SK-N-SH (cell line): Measurements from ENCODE around the gene ZNF750. TPM values are rescaled to one million over a fixed set of nuclear protein-coding genes. Genes with fewer than 3 reads are reported as not detected.

Source experiments
- CTCF ChIA-PET: fragments of 300-600, 350-600 bp; formaldehyde crosslinking; extraction: SDS; loops from one replicate; lab custom pipeline; 2021; lab: Yijun Ruan, JAX
- POLR2A ChIA-PET: fragments of 350-600 bp; sonication (Branson Sonifier 250); formaldehyde crosslinking; extraction: SDS; loops from one replicate; lab custom pipeline; 2020; ENCODE audit warnings: antibody characterized with exemption, inconsistent platforms; lab: Yijun Ruan, JAX
- DNase-seq: peaks from one replicate; pipeline ENCODE4 v3.0.0; 2012
- H2AFZ ChIP-seq: fragments of 200-600 bp; sonication (generic); 2 replicates; pipeline ENCODE4 v1.8.1; 2016; ENCODE audit warnings: antibody characterized with exemption, mild to moderate bottlenecking, low read depth
- H3F3A ChIP-seq: fragments of 200-600 bp; sonication (generic); replicated peaks from 2 replicates; pipeline ENCODE3; 2016; ENCODE audit warnings: antibody characterized with exemption, mild to moderate bottlenecking; ENCODE audit not compliant: insufficient read depth
- H3K27ac ChIP-seq, 2 experiments: fragments of 200-500 bp in 1 of 2; fragments of 200-600 bp in 1 of 2; sonication (Bioruptor generic) in 1 of 2; sonication (generic), shearing (Covaris generic) in 1 of 2; 2 replicates each; pipeline versions ENCODE4 v1.5.1 to v1.6.1; 2014 to 2016; ENCODE audit warnings: low read depth in 2 of 2, inconsistent platforms in 1 of 2, low read length in 1 of 2, mild to moderate bottlenecking in 1 of 2, mixed read lengths in 1 of 2
- H3K27me3 ChIP-seq: fragments of 200-600 bp; sonication (generic), shearing (Covaris generic); 2 replicates; pipeline ENCODE4 v1.6.1; 2016; ENCODE audit warnings: mixed run types; ENCODE audit not compliant: insufficient read depth
- H3K36me3 ChIP-seq, 2 experiments: fragments of 200-500 bp in 1 of 2; fragments of 200-600 bp in 1 of 2; sonication (Bioruptor generic) in 1 of 2; sonication (generic) in 1 of 2; replicated peaks in 1 of 2; 2 replicates each; pipeline versions ENCODE3 to v1.5.1; 2014 to 2016; ENCODE audit warnings: low read length in 1 of 2, mild to moderate bottlenecking in 1 of 2; ENCODE audit not compliant: insufficient read depth in 2 of 2, control insufficient read depth in 1 of 2
- H3K4me1 ChIP-seq, 2 experiments: fragments of 200-500 bp in 1 of 2; fragments of 200-600 bp in 1 of 2; sonication (Bioruptor generic) in 1 of 2; sonication (generic), shearing (Covaris generic) in 1 of 2; 2 replicates each; pipeline versions ENCODE4 v1.5.1 to v1.6.1; 2014 to 2016; ENCODE audit warnings: low read depth in 1 of 2, low read length in 1 of 2, mixed run types in 1 of 2; ENCODE audit not compliant: insufficient read depth in 2 of 2, control insufficient read depth in 1 of 2
- H3K4me2 ChIP-seq: fragments of 200-600 bp; sonication (generic), shearing (Covaris generic); 2 replicates; pipeline ENCODE4 v1.6.1; 2017; ENCODE audit warnings: mixed run types
- H3K4me3 ChIP-seq, 2 experiments: fragments of 200-500 bp in 1 of 2; fragments of 200-600 bp in 1 of 2; sonication (Bioruptor generic) in 1 of 2; sonication (generic), shearing (Covaris generic) in 1 of 2; 2 replicates each; pipeline versions ENCODE4 v1.5.1 to v1.8.1; 2014 to 2016; ENCODE audit warnings: low read depth in 2 of 2, inconsistent platforms in 1 of 2, low read length in 1 of 2, mild to moderate bottlenecking in 1 of 2, mixed read lengths in 1 of 2, moderate library complexity in 1 of 2
- H3K79me2 ChIP-seq: fragments of 200-600 bp; sonication (generic); 2 replicates; pipeline ENCODE4 v1.8.1; 2017; ENCODE audit warnings: mild to moderate bottlenecking; ENCODE audit not compliant: insufficient read depth
- H3K9ac ChIP-seq: fragments of 200-600 bp; sonication (generic); 2 replicates; pipeline ENCODE4 v1.6.1; 2017; ENCODE audit warnings: mixed run types
- H3K9me2 ChIP-seq: fragments of 200-600 bp; sonication (generic); 2 replicates; pipeline ENCODE4 v1.6.1; 2017; ENCODE audit warnings: mixed run types
- H3K9me3 ChIP-seq: fragments of 200-600 bp; sonication (generic); 2 replicates; pipeline ENCODE4 v1.6.1; 2017; ENCODE audit warnings: mixed run types, mild to moderate bottlenecking, moderate library complexity
- H4K20me1 ChIP-seq: fragments of 200-600 bp; sonication (generic); 2 replicates; pipeline ENCODE4 v1.6.1; 2017; ENCODE audit warnings: mild to moderate bottlenecking, mixed run types; ENCODE audit not compliant: insufficient read depth
- ELF1 ChIP-seq: IDR thresholded peaks from 2 replicates; pipeline ENCODE4 v1.4.0; 2012
- EP300 ChIP-seq, 2 experiments: IDR thresholded peaks; 2 replicates each; pipeline versions ENCODE4 v1.4.0 to v1.6.1; 2012; ENCODE audit warnings: borderline replicate concordance in 1 of 2, low read depth in 1 of 2, low read length in 1 of 2
- FOXM1 ChIP-seq: IDR thresholded peaks from 2 replicates; pipeline ENCODE4 v1.4.0; 2012; ENCODE audit warnings: low read depth, mild to moderate bottlenecking
- GATA2 ChIP-seq: sonication (generic); formaldehyde crosslinking; IDR thresholded peaks from 2 replicates; pipeline ENCODE4 v1.5.0; 2020; ENCODE audit warnings: mild to moderate bottlenecking, missing genetic modification reagents
- MEF2A ChIP-seq: IDR thresholded peaks from 2 replicates; pipeline ENCODE4 v1.4.0; 2012; ENCODE audit warnings: low read depth, borderline replicate concordance
- MXI1 ChIP-seq: IDR thresholded peaks from 2 replicates; pipeline ENCODE4 v1.6.1; 2012; ENCODE audit warnings: mild to moderate bottlenecking, low read depth, low read length, improper control_type of control experiment
- POLR2AphosphoS5 ChIP-seq: IDR thresholded peaks from 2 replicates; pipeline ENCODE4 v1.6.1; 2012; ENCODE audit warnings: low read depth, low read length
- RCOR1 ChIP-seq: fragments of 150-350 bp; IDR thresholded peaks from 2 replicates; pipeline ENCODE4 v1.6.1; 2017; ENCODE audit warnings: antibody characterized with exemption, low read length
- RFX5 ChIP-seq: IDR thresholded peaks from 2 replicates; pipeline ENCODE4 v1.6.1; 2012; ENCODE audit warnings: mild to moderate bottlenecking, improper control_type of control experiment, low read length
- SIN3A ChIP-seq: IDR thresholded peaks from 2 replicates; pipeline ENCODE4 v1.6.1; 2012; ENCODE audit warnings: low read depth, mild to moderate bottlenecking, low read length, moderate library complexity, borderline replicate concordance
- TAF1 ChIP-seq: IDR thresholded peaks from 2 replicates; pipeline ENCODE4 v1.6.1; 2012; ENCODE audit warnings: low read depth, mild to moderate bottlenecking, low read length, moderate library complexity, borderline replicate concordance
- TCF12 ChIP-seq: IDR thresholded peaks from 2 replicates; pipeline ENCODE4 v1.4.0; 2012
- WGBS: methylation state at CpG from one replicate; pipeline ENCODE4 v1.1.6; 2017; ENCODE audit warnings: low lambda C conversion rate; 5-methylcytosine and 5-hydroxymethylcytosine counted together
- polyA plus RNA-seq, 3 experiments: library from polyadenylated mRNA; depleted of rRNA; stranded (reverse); fragments of >200 nt; gene quantifications; 2 replicates each; pipeline ENCODE4 v1.2.3, GENCODE V29; 2012
- TF ChIP-seq, protein P1 (sequence below): fragments of 150-350 bp; IDR thresholded peaks from 2 replicates; pipeline ENCODE4 v1.6.1; 2016; ENCODE audit warnings: mild to moderate bottlenecking, low read depth, low read length
- TF ChIP-seq, protein P2 (sequence below): IDR thresholded peaks from 2 replicates; pipeline ENCODE4 v1.4.0; 2012; ENCODE audit warnings: low read depth
- TF ChIP-seq, protein P3 (sequence below): IDR thresholded peaks from 2 replicates; pipeline ENCODE4; 2012
- TF ChIP-seq, protein P4 (sequence below): fragments of 200-600 bp; sonication (generic); IDR thresholded peaks from 2 replicates; pipeline ENCODE4 v1.6.1; 2017; ENCODE audit warnings: antibody characterized with exemption, mild to moderate bottlenecking, moderate library complexity
- TF ChIP-seq, protein P5 (sequence below): IDR thresholded peaks from 2 replicates; pipeline ENCODE4 v1.6.1; 2012; ENCODE audit warnings: mild to moderate bottlenecking, low read depth, low read length, moderate library complexity

ZNF750 gene
- polyA plus RNA-seq, 1 of the 3 experiments (the other 2 are of a cell fraction): not detected

DNA sequence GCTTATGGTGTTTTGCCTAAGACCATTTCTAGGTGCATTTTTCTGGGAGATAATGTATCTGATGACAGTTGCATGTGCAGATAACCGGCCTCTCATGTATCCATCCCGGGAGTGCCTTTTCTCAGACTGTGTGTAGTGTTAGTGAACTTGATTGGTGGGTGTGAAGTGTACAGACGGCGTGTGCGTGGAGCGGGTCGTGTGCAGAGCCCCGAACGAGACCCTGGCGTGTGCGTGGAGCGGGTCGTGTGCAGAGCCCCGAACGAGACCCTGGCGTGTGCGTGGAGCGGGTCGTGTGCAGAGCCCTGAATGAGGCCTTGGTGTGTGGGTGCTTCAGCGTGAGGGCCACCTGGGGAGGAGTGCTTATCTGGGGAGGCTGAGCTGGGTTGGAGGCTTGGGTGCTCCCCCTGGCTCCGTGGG, 28.9 kb upstream of the ZNF750 start:
- H3K4me3 ChIP-seq: no peak overlapping the region
- H3K27ac ChIP-seq: no peak overlapping the region
- ChIA-PET CTCF (interaction anchor here (0.8 to 1.1 kb wide), 2 partner anchors 8 to 49 kb away, joined by 3 to 5 read pairs; no protein-coding TSS in a partner anchor), POLR2A (no interaction called here)
- H3F3A ChIP-seq: peaks cover 6% of the 10 kb centered on the region
- no peaks in the 10 kb centered on the region for H3K27me3 ChIP-seq
- H4K20me1 ChIP-seq: peaks cover 13% of the 10 kb centered on the region
- H3K4me2 ChIP-seq: no peak overlapping the region
- H3K9ac ChIP-seq: no peak overlapping the region
- TF ChIP-seq TAF1 (no peak), EP300 (IDR thresholded peaks at IDR 0.05; ENCODE audit: borderline replicate concordance in 1 of 2, low read depth in 1 of 2, low read length in 1 of 2) (no peak), RFX5 (no peak), TCF12 (no peak), MEF2A (no peak), FOXM1 (no peak), SIN3A (no peak), POLR2AphosphoS5 (no peak), GATA2 (CRISPR knock-in tag) (no peak), RCOR1 (no peak), ELF1 (no peak), MXI1 (no peak)
- TF ChIP-seq, protein P1, sequence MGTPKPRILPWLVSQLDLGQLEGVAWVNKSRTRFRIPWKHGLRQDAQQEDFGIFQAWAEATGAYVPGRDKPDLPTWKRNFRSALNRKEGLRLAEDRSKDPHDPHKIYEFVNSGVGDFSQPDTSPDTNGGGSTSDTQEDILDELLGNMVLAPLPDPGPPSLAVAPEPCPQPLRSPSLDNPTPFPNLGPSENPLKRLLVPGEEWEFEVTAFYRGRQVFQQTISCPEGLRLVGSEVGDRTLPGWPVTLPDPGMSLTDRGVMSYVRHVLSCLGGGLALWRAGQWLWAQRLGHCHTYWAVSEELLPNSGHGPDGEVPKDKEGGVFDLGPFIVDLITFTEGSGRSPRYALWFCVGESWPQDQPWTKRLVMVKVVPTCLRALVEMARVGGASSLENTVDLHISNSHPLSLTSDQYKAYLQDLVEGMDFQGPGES: no peak
- TF ChIP-seq, protein P2, sequence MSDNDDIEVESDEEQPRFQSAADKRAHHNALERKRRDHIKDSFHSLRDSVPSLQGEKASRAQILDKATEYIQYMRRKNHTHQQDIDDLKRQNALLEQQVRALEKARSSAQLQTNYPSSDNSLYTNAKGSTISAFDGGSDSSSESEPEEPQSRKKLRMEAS: no peak
- TF ChIP-seq, protein P3, sequence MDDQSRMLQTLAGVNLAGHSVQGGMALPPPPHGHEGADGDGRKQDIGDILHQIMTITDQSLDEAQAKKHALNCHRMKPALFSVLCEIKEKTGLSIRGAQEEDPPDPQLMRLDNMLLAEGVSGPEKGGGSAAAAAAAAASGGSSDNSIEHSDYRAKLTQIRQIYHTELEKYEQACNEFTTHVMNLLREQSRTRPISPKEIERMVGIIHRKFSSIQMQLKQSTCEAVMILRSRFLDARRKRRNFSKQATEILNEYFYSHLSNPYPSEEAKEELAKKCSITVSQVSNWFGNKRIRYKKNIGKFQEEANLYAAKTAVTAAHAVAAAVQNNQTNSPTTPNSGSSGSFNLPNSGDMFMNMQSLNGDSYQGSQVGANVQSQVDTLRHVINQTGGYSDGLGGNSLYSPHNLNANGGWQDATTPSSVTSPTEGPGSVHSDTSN: no peak
- TF ChIP-seq, protein P4, sequence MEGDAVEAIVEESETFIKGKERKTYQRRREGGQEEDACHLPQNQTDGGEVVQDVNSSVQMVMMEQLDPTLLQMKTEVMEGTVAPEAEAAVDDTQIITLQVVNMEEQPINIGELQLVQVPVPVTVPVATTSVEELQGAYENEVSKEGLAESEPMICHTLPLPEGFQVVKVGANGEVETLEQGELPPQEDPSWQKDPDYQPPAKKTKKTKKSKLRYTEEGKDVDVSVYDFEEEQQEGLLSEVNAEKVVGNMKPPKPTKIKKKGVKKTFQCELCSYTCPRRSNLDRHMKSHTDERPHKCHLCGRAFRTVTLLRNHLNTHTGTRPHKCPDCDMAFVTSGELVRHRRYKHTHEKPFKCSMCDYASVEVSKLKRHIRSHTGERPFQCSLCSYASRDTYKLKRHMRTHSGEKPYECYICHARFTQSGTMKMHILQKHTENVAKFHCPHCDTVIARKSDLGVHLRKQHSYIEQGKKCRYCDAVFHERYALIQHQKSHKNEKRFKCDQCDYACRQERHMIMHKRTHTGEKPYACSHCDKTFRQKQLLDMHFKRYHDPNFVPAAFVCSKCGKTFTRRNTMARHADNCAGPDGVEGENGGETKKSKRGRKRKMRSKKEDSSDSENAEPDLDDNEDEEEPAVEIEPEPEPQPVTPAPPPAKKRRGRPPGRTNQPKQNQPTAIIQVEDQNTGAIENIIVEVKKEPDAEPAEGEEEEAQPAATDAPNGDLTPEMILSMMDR: no peak
- TF ChIP-seq, protein P5, sequence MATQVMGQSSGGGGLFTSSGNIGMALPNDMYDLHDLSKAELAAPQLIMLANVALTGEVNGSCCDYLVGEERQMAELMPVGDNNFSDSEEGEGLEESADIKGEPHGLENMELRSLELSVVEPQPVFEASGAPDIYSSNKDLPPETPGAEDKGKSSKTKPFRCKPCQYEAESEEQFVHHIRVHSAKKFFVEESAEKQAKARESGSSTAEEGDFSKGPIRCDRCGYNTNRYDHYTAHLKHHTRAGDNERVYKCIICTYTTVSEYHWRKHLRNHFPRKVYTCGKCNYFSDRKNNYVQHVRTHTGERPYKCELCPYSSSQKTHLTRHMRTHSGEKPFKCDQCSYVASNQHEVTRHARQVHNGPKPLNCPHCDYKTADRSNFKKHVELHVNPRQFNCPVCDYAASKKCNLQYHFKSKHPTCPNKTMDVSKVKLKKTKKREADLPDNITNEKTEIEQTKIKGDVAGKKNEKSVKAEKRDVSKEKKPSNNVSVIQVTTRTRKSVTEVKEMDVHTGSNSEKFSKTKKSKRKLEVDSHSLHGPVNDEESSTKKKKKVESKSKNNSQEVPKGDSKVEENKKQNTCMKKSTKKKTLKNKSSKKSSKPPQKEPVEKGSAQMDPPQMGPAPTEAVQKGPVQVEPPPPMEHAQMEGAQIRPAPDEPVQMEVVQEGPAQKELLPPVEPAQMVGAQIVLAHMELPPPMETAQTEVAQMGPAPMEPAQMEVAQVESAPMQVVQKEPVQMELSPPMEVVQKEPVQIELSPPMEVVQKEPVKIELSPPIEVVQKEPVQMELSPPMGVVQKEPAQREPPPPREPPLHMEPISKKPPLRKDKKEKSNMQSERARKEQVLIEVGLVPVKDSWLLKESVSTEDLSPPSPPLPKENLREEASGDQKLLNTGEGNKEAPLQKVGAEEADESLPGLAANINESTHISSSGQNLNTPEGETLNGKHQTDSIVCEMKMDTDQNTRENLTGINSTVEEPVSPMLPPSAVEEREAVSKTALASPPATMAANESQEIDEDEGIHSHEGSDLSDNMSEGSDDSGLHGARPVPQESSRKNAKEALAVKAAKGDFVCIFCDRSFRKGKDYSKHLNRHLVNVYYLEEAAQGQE: no peak
- H2AFZ ChIP-seq: no peak overlapping the region
- 90% methylated on average over 21 of the region's 21 CpGs for WGBS
- H3K9me2 ChIP-seq: no peaks in the 10 kb centered on the region
- H3K79me2 ChIP-seq: peaks cover 30% of the 10 kb centered on the region; the same call in 1 of the 2 replicates
- peaks cover 25 to 43% of the 10 kb centered on the region in 2 experiments for H3K4me1 ChIP-seq
- peaks cover 0 to 23% of the 10 kb centered on the region in 2 experiments for H3K36me3 ChIP-seq
- H3K9me3 ChIP-seq: no peaks in the 10 kb centered on the region
- no peak for DNase-seq
